ENCODE measurements around the gene ALDOA. TPM values are rescaled to one million over a fixed set of nuclear protein-coding genes. Genes with fewer than 3 reads are reported as not detected.
A peak's percentile ranks its signal among the peaks of the same experiment; 100 is the strongest.
"Not testable (repeated sequence)": the region's sequence is repeated elsewhere in the genome, so short reads cannot be mapped to it uniquely, and the experiment has no call there.

ALDOA gene
- total RNA-seq, 2 donors from 2014 or later = 884 to 943 TPM

DNA sequence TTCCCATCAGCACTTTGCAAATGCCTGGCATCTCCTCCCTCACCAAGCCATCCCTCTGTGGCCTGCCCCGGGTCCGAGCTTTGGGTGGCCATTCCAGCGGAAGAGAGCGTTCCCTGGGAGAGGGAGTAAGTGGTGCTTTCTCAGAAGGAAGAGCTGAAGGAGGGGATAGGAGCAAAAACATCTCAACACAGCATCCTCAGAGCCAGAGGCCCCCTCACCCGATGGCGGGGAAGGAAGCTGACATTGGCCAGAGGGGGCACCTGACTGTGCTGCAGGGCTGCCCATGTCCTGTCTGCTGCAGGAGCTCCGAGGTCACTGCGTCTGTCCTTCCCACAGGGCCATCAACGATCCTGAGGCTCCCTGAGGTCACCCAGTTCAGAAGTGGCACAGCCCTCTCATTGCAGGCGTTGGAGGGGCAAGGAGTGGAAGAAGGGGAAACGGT lies 34.1 kb upstream of the ALDOA start:
- H3K9me3 ChIP-seq = no peaks in the 10 kb centered on the region
- peaks cover 5% of the 10 kb centered on the region for H3K4me1 ChIP-seq (replicated peaks)
- DNase-seq (ENCODE audit: low spot score) = no peak
- H3K36me3 ChIP-seq = no peaks in the 10 kb centered on the region
- intact Hi-C loops (cut with DNase I) = no loop called here
- TF ChIP-seq, protein P1, sequence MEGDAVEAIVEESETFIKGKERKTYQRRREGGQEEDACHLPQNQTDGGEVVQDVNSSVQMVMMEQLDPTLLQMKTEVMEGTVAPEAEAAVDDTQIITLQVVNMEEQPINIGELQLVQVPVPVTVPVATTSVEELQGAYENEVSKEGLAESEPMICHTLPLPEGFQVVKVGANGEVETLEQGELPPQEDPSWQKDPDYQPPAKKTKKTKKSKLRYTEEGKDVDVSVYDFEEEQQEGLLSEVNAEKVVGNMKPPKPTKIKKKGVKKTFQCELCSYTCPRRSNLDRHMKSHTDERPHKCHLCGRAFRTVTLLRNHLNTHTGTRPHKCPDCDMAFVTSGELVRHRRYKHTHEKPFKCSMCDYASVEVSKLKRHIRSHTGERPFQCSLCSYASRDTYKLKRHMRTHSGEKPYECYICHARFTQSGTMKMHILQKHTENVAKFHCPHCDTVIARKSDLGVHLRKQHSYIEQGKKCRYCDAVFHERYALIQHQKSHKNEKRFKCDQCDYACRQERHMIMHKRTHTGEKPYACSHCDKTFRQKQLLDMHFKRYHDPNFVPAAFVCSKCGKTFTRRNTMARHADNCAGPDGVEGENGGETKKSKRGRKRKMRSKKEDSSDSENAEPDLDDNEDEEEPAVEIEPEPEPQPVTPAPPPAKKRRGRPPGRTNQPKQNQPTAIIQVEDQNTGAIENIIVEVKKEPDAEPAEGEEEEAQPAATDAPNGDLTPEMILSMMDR (IDR thresholded peaks at IDR 0.05) = no peak
- TF ChIP-seq POLR2AphosphoS5 (IDR thresholded peaks at IDR 0.05) = no peak
- TF ChIP-seq POLR2A (IDR thresholded peaks at IDR 0.05) = no peak
- H3K27ac ChIP-seq = no peak overlapping the region
- H3K4me3 ChIP-seq = no peak overlapping the region
- peaks cover 11% of the 10 kb centered on the region for H3K27me3 ChIP-seq (replicated peaks; ENCODE audit: insufficient read depth)
- WGBS = 16% methylated on average over 11 of the region's 11 CpGs

DNA sequence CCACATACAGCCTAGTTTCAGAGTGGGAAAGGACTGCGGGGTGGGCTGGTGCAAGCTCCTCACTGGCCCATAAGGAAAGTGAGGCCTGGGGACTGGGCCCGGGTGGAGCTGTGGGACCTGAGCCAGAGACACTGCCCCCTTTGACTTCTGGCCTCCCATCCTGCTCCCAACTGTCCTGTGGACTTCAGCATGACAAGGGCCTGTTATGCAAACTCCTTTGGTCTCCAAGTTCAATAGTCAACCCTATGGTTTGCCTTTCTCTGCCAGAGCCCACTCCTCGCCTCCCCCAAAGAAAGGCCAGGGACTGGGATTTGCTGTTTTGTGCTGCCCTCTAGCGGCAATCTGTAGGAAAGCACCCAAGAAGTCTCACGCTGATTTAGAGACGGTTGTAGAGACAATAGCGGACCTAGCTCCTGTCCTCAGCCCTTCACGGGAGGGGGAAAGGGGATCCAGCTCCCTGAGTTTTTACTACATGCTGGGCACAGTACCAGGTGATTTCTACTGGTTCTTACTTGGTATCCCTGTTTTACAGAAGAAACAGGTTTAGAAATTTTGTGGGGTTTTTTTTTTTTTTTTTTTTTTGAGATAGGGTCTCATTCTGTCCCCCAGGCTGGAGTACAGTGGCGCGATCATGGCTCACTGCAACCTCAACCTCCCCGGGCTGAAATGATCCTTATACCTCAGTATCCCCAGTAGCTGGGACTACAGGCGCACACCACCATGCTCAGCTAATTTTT lies 33.3 kb upstream of the ALDOA start:
- Histone ChIP-seq H3K4me3 (no peak overlapping the region), H3K27me3 (replicated peaks; ENCODE audit: insufficient read depth) (peaks cover 11% of the 10 kb centered on the region), H3K4me1 (replicated peaks) (peaks cover 5% of the 10 kb centered on the region), H3K9me3 (no peaks in the 10 kb centered on the region), H3K27ac (no peak overlapping the region), H3K36me3 (no peaks in the 10 kb centered on the region)
- intact Hi-C loops (cut with DNase I) = no loop called here
- 24% methylated on average over 12 of the region's 12 CpGs for WGBS
- TF ChIP-seq POLR2AphosphoS5 (IDR thresholded peaks at IDR 0.05) (no peak), POLR2A (IDR thresholded peaks at IDR 0.05) (no peak)
- TF ChIP-seq, protein P1 (IDR thresholded peaks at IDR 0.05) = peak; percentile 23 to 54 (median 43)
- no peak for DNase-seq (ENCODE audit: low spot score)

DNA sequence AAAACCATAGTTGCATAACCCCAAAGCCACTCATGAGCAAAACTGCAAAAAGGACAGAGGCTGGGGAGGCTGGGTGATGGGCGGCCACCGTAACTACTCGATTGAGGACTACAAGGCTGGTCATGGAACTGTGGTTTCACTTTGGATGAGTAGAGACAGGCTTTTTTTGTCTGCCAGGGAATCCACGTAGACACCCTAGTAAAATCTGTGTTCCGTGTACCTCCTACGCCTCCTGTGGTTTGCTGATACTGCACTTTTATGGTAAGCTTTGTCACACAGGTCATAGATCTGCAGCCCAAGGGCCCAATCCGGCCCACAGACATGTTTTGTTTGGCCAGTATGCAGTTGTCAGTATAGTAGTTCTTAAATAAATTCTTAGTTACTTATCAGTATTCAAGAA lies 32.3 kb upstream of the ALDOA start:
- Histone ChIP-seq H3K27ac (no peak overlapping the region), H3K4me1 (replicated peaks) (peaks cover 5% of the 10 kb centered on the region), H3K27me3 (replicated peaks; ENCODE audit: insufficient read depth) (peaks cover 11% of the 10 kb centered on the region), H3K9me3 (no peaks in the 10 kb centered on the region), H3K36me3 (no peaks in the 10 kb centered on the region), H3K4me3 (no peak overlapping the region)
- WGBS = 48% methylated on average over 7 of the region's 7 CpGs
- intact Hi-C loops (cut with DNase I) = no loop called here
- no peak for DNase-seq (ENCODE audit: low spot score)
- no peak for TF ChIP-seq POLR2A (IDR thresholded peaks at IDR 0.05)
- TF ChIP-seq POLR2AphosphoS5 (IDR thresholded peaks at IDR 0.05) = no peak
- TF ChIP-seq, protein P1 (IDR thresholded peaks at IDR 0.05) = no peak

DNA sequence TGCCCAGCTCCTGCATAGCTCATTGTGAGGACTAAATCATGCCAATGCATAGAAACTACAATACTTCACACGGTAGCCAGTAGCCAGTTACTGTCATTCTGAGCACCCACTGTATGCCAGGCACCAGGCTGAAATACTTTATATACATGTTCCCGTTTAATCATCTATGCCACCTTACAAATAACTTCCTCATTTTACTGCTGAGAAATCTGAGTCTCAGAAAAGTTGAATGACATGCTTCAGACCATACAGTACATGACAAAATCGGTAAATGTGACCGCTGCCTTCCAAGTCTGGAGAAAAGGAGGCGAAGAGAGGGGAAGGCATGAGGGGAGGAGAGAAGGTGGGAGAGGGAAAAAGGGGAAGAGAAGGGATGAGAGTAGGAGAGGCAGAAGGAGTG lies 25.3 kb upstream of the ALDOA start:
- DNase-seq (ENCODE audit: low spot score) = no peak
- intact Hi-C loops (cut with DNase I) = no loop called here
- H3K4me1 ChIP-seq (replicated peaks) = no peaks in the 10 kb centered on the region
- H3K4me3 ChIP-seq = no peak overlapping the region
- H3K27ac ChIP-seq = no peak overlapping the region
- 74% methylated on average over 5 of the region's 5 CpGs for whole genome bisulfite sequencing
- H3K36me3 ChIP-seq = no peaks in the 10 kb centered on the region
- H3K9me3 ChIP-seq = no peaks in the 10 kb centered on the region
- H3K27me3 ChIP-seq (replicated peaks; ENCODE audit: insufficient read depth) = no peaks in the 10 kb centered on the region
- TF ChIP-seq, protein P1 (IDR thresholded peaks at IDR 0.05) = no peak
- no peak for TF ChIP-seq POLR2A (IDR thresholded peaks at IDR 0.05)
- no peak for TF ChIP-seq POLR2AphosphoS5 (IDR thresholded peaks at IDR 0.05)

DNA sequence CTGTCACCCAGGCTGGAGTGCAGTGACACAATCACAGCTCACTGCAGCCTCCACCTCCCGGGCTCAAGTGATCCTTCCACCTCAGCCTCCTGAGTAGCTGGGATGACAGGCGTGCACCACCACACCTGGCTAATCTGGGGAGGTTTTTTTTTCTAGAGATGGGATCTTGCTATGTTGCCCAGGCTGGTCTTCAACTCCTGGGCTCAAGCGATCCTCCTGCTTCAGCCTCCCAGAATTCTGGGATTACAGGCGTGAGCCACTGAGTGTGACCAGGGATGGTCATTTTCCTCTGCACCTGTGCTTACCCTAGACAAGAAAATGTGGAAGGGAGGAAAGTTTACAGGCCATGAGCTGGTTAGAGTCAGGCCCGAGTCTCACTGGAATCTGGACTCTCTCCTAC lies 24.9 kb upstream of the ALDOA start:
- H3K9me3 ChIP-seq; H3K27me3 ChIP-seq (replicated peaks; ENCODE audit: insufficient read depth); H3K36me3 ChIP-seq; H3K4me3 ChIP-seq; H3K27ac ChIP-seq; intact Hi-C loops (cut with DNase I); H3K4me1 ChIP-seq (replicated peaks); DNase-seq (ENCODE audit: low spot score): not testable (repeated sequence)
- 89% methylated on average over 5 of the region's 5 CpGs for WGBS
